GM12878 (cell line): ENCODE measurements around the gene DNAAF2. TPM values are rescaled to one million over a fixed set of nuclear protein-coding genes. Genes with fewer than 3 reads are reported as not detected.

ENCODE experiments used
- CHD1 ChIP-seq: IDR thresholded peaks from 2 replicates; pipeline ENCODE4 v1.6.1; 2012; ENCODE audit warnings: low read depth, low read length, improper control_type of control experiment
- KDM1A ChIP-seq: fragments of 200-600 bp; sonication (generic); IDR thresholded peaks from 2 replicates; pipeline ENCODE4 v1.6.1; 2016; ENCODE audit warnings: borderline replicate concordance
- MEF2A ChIP-seq: IDR thresholded peaks from 2 replicates; pipeline ENCODE4 v1.6.1; 2011; ENCODE audit warnings: low read depth, mild to moderate bottlenecking, low read length, moderate library complexity; ENCODE audit not compliant: insufficient read depth
- NFYA ChIP-seq: IDR thresholded peaks from 2 replicates; pipeline ENCODE4 v1.6.1; 2011; ENCODE audit warnings: low read depth, mild to moderate bottlenecking, low read length, improper control_type of control experiment, borderline replicate concordance
- PAX5 ChIP-seq: IDR thresholded peaks from 2 replicates; pipeline ENCODE4 v1.6.1; 2011; ENCODE audit warnings: low read depth, low read length, borderline replicate concordance
- STAT1 ChIP-seq: fragments of 450-650 bp; conservative IDR thresholded peaks from 2 replicates; pipeline ENCODE4 v1.6.1; 2014; ENCODE audit warnings: antibody characterized with exemption, mild to moderate bottlenecking
- TBL1XR1 ChIP-seq: IDR thresholded peaks from 2 replicates; pipeline ENCODE4 v1.6.1; 2012; ENCODE audit warnings: low read depth, low read length, improper control_type of control experiment
- TCF3 ChIP-seq: IDR thresholded peaks from 2 replicates; pipeline ENCODE4 v1.6.1; 2012; ENCODE audit warnings: low read depth, mild to moderate bottlenecking, low read length, borderline replicate concordance; ENCODE audit not compliant: insufficient read depth
- YY1 ChIP-seq: IDR thresholded peaks from 2 replicates; pipeline ENCODE4 v1.6.1; 2011; ENCODE audit warnings: low read depth, mild to moderate bottlenecking, low read length
- ZNF274 ChIP-seq: IDR thresholded peaks from one replicate; pipeline ENCODE4 v1.8.0; 2011; ENCODE audit not compliant: insufficient read length, insufficient read depth
- ZSCAN29 ChIP-seq: fragments of 450-650 bp; IDR thresholded peaks from 2 replicates; pipeline ENCODE4 v1.6.1; 2017; ENCODE audit warnings: mild to moderate bottlenecking, moderate library complexity
- polyA plus RNA-seq, 11 experiments: library from polyadenylated mRNA; depleted of rRNA in 4 of 11; unstranded in 6 of 11; stranded (reverse) in 5 of 11; fragments of >200 nt; fragmentation: Nextera tagmentation in 4 of 11; fragmentation: Illumina TruSeq in 1 of 11; extraction: Ambion mirVana in 4 of 11; extraction: Trizol in 1 of 11; gene quantifications; 1 replicate in 1 of 11; 2 replicates in 10 of 11; pipeline versions ENCODE4 v1.2.1 to v1.2.3, GENCODE V29; 2011 to 2016; ENCODE audit warnings: inconsistent platforms in 2 of 11, missing spikeins in 2 of 11, low read depth in 1 of 11
- total RNA-seq, 4 experiments: library from RNA; depleted of rRNA in 3 of 4; stranded (reverse); fragments of >200 nt in 3 of 4; fragmentation: Illumina TruSeq in 1 of 4; extraction: Trizol in 1 of 4; gene quantifications; 2 replicates each; pipeline versions ENCODE4 v1.2.1 to v1.2.3, GENCODE V29; 2013 to 2021
- TF ChIP-seq, protein P1 (sequence below): IDR thresholded peaks from 2 replicates; pipeline ENCODE4 v1.6.1; 2011; ENCODE audit warnings: low read depth, mild to moderate bottlenecking, low read length, moderate library complexity, borderline replicate concordance; ENCODE audit errors: extremely low read depth
- TF ChIP-seq, protein P2 (sequence below): IDR thresholded peaks from 2 replicates; pipeline ENCODE4 v1.6.1; 2011; ENCODE audit warnings: borderline replicate concordance, low read depth, mild to moderate bottlenecking, moderate library complexity, low read length; ENCODE audit not compliant: insufficient read depth, poor library complexity, severe bottlenecking
- TF ChIP-seq, protein P3 (sequence below): IDR thresholded peaks from 2 replicates; pipeline ENCODE4 v1.6.1; 2012; ENCODE audit warnings: low read depth, low read length, improper control_type of control experiment

DNAAF2 gene
- total and polyA plus RNA-seq, 10 of the 15 experiments (the other 5 are each of a cell fraction or from before 2014, with no cell fraction given): 5.7 to 24.7 (median 10.8) TPM

DNA sequence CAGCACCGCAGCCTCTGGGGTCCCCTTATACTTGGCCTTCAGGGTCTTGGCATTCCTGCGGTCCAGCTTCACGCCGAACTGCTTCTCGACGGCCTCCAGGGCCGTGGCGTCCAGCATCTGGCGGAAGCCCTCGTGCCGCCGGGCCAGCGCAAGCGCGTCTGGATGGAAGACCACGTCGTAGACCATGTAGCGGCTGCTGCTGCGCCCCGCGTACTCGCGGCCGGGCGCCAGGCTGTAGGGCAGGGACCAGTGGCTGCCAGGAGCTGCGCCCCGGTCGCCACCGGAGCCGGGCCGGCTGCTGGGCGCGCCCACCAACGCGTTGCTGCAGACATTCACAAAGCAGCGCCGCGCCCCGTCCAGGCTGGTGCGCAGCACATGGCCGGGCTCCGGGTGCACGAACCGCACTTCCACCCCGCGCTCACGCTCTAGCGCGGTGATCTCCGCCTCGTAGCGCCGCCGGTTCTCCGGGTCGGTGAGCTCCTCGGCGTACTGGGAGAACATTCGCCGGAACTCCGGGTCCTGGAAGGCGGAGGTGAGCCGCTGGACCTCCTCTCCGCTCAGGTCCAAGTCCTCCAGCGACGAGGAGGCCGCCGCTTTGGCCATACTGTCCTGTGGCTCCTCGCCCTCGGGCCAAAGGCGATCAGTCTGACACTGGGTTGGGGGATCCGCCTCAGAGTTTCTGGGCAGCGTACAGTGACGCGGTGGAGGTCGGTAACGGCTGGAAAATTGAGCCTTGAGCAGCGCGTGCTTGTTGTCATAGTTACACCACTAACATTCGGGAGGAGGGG, at the start of gene DNAAF2 (continued):
- no peak for TF ChIP-seq ZNF274
- TF ChIP-seq TBL1XR1: no peak
- TF ChIP-seq, protein P1, sequence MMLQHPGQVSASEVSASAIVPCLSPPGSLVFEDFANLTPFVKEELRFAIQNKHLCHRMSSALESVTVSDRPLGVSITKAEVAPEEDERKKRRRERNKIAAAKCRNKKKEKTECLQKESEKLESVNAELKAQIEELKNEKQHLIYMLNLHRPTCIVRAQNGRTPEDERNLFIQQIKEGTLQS: no peak
- TF ChIP-seq, protein P2, sequence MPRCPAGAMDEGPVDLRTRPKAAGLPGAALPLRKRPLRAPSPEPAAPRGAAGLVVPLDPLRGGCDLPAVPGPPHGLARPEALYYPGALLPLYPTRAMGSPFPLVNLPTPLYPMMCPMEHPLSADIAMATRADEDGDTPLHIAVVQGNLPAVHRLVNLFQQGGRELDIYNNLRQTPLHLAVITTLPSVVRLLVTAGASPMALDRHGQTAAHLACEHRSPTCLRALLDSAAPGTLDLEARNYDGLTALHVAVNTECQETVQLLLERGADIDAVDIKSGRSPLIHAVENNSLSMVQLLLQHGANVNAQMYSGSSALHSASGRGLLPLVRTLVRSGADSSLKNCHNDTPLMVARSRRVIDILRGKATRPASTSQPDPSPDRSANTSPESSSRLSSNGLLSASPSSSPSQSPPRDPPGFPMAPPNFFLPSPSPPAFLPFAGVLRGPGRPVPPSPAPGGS: no peak
- TF ChIP-seq, protein P3, sequence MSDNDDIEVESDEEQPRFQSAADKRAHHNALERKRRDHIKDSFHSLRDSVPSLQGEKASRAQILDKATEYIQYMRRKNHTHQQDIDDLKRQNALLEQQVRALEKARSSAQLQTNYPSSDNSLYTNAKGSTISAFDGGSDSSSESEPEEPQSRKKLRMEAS: peak; percentile 76
- TF ChIP-seq TCF3: no peak
- no peak; the same call in 1 of the 2 replicates for TF ChIP-seq STAT1
- TF ChIP-seq PAX5: no peak
- no peak for TF ChIP-seq YY1
- TF ChIP-seq KDM1A: no peak
- TF ChIP-seq ZSCAN29: no peak
- TF ChIP-seq CHD1: no peak
- TF ChIP-seq NFYA: no peak
- TF ChIP-seq MEF2A: no peak
